Measurements from ENCODE around the gene RIOK3.

DNA sequence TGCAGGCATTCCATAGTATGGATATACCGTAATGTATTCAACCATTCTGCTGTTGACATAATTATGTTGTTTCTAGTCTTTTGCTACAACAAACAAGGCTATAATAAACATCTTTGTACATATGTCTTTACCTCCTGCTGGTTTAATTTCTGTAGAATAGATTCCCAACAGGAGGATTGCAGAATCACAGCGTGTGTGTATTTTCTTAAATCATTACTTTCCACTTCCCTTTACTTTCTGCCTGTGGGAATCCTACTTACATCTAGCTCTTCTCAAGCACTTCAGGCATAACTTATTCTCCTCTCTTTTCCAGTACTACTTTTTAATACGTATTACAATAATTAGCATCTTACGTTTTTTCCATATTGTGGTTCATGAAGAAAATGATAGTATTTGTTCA is 13.0 kb upstream of the RIOK3 start:
- TF ChIP-seq, protein P1, sequence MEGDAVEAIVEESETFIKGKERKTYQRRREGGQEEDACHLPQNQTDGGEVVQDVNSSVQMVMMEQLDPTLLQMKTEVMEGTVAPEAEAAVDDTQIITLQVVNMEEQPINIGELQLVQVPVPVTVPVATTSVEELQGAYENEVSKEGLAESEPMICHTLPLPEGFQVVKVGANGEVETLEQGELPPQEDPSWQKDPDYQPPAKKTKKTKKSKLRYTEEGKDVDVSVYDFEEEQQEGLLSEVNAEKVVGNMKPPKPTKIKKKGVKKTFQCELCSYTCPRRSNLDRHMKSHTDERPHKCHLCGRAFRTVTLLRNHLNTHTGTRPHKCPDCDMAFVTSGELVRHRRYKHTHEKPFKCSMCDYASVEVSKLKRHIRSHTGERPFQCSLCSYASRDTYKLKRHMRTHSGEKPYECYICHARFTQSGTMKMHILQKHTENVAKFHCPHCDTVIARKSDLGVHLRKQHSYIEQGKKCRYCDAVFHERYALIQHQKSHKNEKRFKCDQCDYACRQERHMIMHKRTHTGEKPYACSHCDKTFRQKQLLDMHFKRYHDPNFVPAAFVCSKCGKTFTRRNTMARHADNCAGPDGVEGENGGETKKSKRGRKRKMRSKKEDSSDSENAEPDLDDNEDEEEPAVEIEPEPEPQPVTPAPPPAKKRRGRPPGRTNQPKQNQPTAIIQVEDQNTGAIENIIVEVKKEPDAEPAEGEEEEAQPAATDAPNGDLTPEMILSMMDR (conservative IDR thresholded peaks at IDR 0.05; ENCODE audit: low read depth, low read length), result no peak
- no peak for TF ChIP-seq EZH2phosphoT487 (IDR thresholded peaks at IDR 0.05; ENCODE audit: borderline replicate concordance, low read length)
